HL-60 (cell line): Measurements from ENCODE around the gene LRP1-AS. TPM values are rescaled to one million over a fixed set of nuclear protein-coding genes. Genes with fewer than 3 reads are reported as not detected.

Source experiments
- microRNA-seq: library from miRNA; unstranded; fragments of <30 nt; microRNA quantifications from one replicate; pipeline ENCODE4, GENCODE V29; 2018

LRP1-AS gene

Small RNAs within 50 kb of the gene (microRNA-seq; reads per million reads assigned to microRNA genes)
- gene MIR1228: not detected
